Astrocyte of the cerebellum (primary cell): Measurements from ENCODE around the gene TFAP2C.
"Not testable (repeated sequence)": the region's sequence is repeated elsewhere in the genome, so short reads cannot be mapped to it uniquely, and the experiment has no call there.

Experiments used
- DNase-seq: peaks from one replicate; pipeline ENCODE4 v3.0.0-alpha.2; 2011; ENCODE audit warnings: low read depth
- H3K4me3 ChIP-seq: 2 replicates; pipeline ENCODE4 v1.5.1; 2011; ENCODE audit warnings: mild to moderate bottlenecking, low read depth, low read length, moderate library complexity
- CTCF ChIP-seq: IDR thresholded peaks from 2 replicates; pipeline ENCODE4 v1.5.1; 2012; ENCODE audit warnings: low read length, low read depth, moderate library complexity, mild to moderate bottlenecking; ENCODE audit errors: missing control alignments
- in situ Hi-C: cut with HindIII; loops from 2 replicates; pipeline ENCODE4 v1.10.0; 2017; ENCODE audit warnings: low sequenced_read_pairs

Gene TFAP2C

GRCh38 chr20:56657879-56658278 lies 28.8 kb downstream of the TFAP2C start:
- in situ Hi-C loops, result no loop called here
- DNase-seq, result no peak
- TF ChIP-seq CTCF, result no peak
- no peak overlapping the region for H3K4me3 ChIP-seq

- in situ Hi-C loops, DNase-seq: not testable (repeated sequence)
Measured at GRCh38 chr20:56658341-56658947, 29.3 kb downstream of the TFAP2C start.

GRCh38 chr20:56663660-56664059 lies 34.6 kb downstream of the TFAP2C start:
- no peak overlapping the region for H3K4me3 ChIP-seq
- in situ Hi-C loops, result no loop called here
- no peak for DNase-seq
- no peak for TF ChIP-seq CTCF

More at GRCh38 chr20:56658341-56658947, 29.3 kb downstream of the TFAP2C start:
- not testable (repeated sequence) for H3K4me3 ChIP-seq

GRCh38 chr20:56664796-56665195 lies 35.7 kb downstream of the TFAP2C start:
- in situ Hi-C loops, result no loop called here
- no peak for TF ChIP-seq CTCF
- DNase-seq, result no peak
- no peak overlapping the region for H3K4me3 ChIP-seq

GRCh38 chr20:56665806-56666205 lies 36.7 kb downstream of the TFAP2C start:
- no peak for TF ChIP-seq CTCF
- in situ Hi-C loops, result no loop called here

GRCh38 chr20:56673450-56673849 lies 44.3 kb downstream of the TFAP2C start:
- in situ Hi-C loops, result no loop called here
- DNase-seq, result no peak
- no peak overlapping the region for H3K4me3 ChIP-seq
- TF ChIP-seq CTCF, result no peak

More at GRCh38 chr20:56665806-56666205, 36.7 kb downstream of the TFAP2C start:
- no peak overlapping the region for H3K4me3 ChIP-seq
- no peak for DNase-seq

- in situ Hi-C loops, result no loop called here
- no peak overlapping the region for H3K4me3 ChIP-seq
- TF ChIP-seq CTCF, result no peak
- no peak for DNase-seq
Measured at GRCh38 chr20:56676001-56676400, 46.9 kb downstream of the TFAP2C start.
